ENCODE measurements around the gene TMEM131L.

TMEM131L gene

DNA sequence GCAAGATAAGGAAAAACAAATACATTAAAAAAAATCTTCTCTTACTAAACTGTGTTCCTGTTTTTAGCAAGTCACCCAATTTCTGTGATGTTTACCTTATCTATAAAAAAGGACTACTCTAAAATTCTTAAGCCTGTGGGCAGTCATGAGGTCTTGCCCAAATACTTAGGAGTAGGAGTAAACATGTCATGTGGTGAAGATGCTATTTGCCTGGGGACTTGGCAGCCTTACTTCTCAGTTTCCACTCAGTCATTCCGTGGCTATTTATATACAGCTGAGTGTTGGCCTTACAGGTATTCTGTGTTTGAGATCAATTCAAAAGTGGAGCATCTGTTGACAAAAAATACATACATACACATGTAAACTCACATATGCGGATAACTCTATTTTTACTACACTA is 128.1 kb downstream of the TMEM131L start:
- H3K27me3 ChIP-seq (replicated peaks; ENCODE audit: insufficient read depth, low read length): no peaks in the 10 kb centered on the region
- no peaks in the 10 kb centered on the region for H3K4me1 ChIP-seq (ENCODE audit: low read length)
- H3K9ac ChIP-seq (ENCODE audit: low read length): no peak overlapping the region
- H3K36me3 ChIP-seq (replicated peaks; ENCODE audit: insufficient read depth, low read length): no peaks in the 10 kb centered on the region
- peak; percentile 16 for DNase-seq
- H3K9me2 ChIP-seq (replicated peaks; ENCODE audit: insufficient read depth, low read length): no peaks in the 10 kb centered on the region
- no peaks in the 10 kb centered on the region for H3K9me3 ChIP-seq (replicated peaks; ENCODE audit: insufficient read depth, low read length)
- no peaks in the 10 kb centered on the region for H4K20me1 ChIP-seq (ENCODE audit: insufficient read depth, low read length)
- H3K4me3 ChIP-seq (ENCODE audit: low read length): no peak overlapping the region
- H3K4me2 ChIP-seq (ENCODE audit: low read depth, low read length): no peak overlapping the region
- H3K27ac ChIP-seq (ENCODE audit: low read length): no peak overlapping the region
- no peak for TF ChIP-seq EZH2phosphoT487 (IDR thresholded peaks at IDR 0.05; ENCODE audit: low read length)
- TF ChIP-seq, protein P1, sequence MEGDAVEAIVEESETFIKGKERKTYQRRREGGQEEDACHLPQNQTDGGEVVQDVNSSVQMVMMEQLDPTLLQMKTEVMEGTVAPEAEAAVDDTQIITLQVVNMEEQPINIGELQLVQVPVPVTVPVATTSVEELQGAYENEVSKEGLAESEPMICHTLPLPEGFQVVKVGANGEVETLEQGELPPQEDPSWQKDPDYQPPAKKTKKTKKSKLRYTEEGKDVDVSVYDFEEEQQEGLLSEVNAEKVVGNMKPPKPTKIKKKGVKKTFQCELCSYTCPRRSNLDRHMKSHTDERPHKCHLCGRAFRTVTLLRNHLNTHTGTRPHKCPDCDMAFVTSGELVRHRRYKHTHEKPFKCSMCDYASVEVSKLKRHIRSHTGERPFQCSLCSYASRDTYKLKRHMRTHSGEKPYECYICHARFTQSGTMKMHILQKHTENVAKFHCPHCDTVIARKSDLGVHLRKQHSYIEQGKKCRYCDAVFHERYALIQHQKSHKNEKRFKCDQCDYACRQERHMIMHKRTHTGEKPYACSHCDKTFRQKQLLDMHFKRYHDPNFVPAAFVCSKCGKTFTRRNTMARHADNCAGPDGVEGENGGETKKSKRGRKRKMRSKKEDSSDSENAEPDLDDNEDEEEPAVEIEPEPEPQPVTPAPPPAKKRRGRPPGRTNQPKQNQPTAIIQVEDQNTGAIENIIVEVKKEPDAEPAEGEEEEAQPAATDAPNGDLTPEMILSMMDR (IDR thresholded peaks at IDR 0.05; ENCODE audit: low read length): no peak
- no peak for TF ChIP-seq EZH2 (optimal IDR thresholded peaks at IDR 0.05; ENCODE audit: low read depth, low read length)
- no peaks in the 10 kb centered on the region for H3K79me2 ChIP-seq (ENCODE audit: low read length)
- no peaks in the 10 kb centered on the region for H3F3A ChIP-seq (ENCODE audit: insufficient read depth, low read length)
- no peak overlapping the region for H2AFZ ChIP-seq (ENCODE audit: low read length)

- TF ChIP-seq EZH2phosphoT487 (IDR thresholded peaks at IDR 0.05; ENCODE audit: low read length) (no peak), EZH2 (optimal IDR thresholded peaks at IDR 0.05; ENCODE audit: low read depth, low read length) (no peak)
- TF ChIP-seq, protein P1 (IDR thresholded peaks at IDR 0.05; ENCODE audit: low read length): no peak
- no peaks in the 10 kb centered on the region for H4K20me1 ChIP-seq (ENCODE audit: insufficient read depth, low read length)
- H3K79me2 ChIP-seq (ENCODE audit: low read length): no peaks in the 10 kb centered on the region
- no peak overlapping the region for H2AFZ ChIP-seq (ENCODE audit: low read length)
- H3K36me3 ChIP-seq (replicated peaks; ENCODE audit: insufficient read depth, low read length): no peaks in the 10 kb centered on the region
- H3K9me3 ChIP-seq (replicated peaks; ENCODE audit: insufficient read depth, low read length): no peaks in the 10 kb centered on the region
- no peak overlapping the region for H3K27ac ChIP-seq (ENCODE audit: low read length)
- no peak overlapping the region for H3K9ac ChIP-seq (ENCODE audit: low read length)
- H3K4me1 ChIP-seq (ENCODE audit: low read length): no peaks in the 10 kb centered on the region
- no peaks in the 10 kb centered on the region for H3F3A ChIP-seq (ENCODE audit: insufficient read depth, low read length)
- H3K9me2 ChIP-seq (replicated peaks; ENCODE audit: insufficient read depth, low read length): no peaks in the 10 kb centered on the region
- no peak for DNase-seq
- H3K27me3 ChIP-seq (replicated peaks; ENCODE audit: insufficient read depth, low read length): no peaks in the 10 kb centered on the region
- H3K4me3 ChIP-seq (ENCODE audit: low read length): no peak overlapping the region
- no peak overlapping the region for H3K4me2 ChIP-seq (ENCODE audit: low read depth, low read length)
Measured at GRCh38 chr4:153595894-153596601, 129.9 kb downstream of the TMEM131L start.

GRCh38 chr4:153602758-153603157 is 136.6 kb downstream of the TMEM131L start:
- Histone ChIP-seq H3K27ac (ENCODE audit: low read length) (no peak overlapping the region), H3K79me2 (ENCODE audit: low read length) (no peaks in the 10 kb centered on the region), H4K20me1 (ENCODE audit: insufficient read depth, low read length) (no peaks in the 10 kb centered on the region), H2AFZ (ENCODE audit: low read length) (no peak overlapping the region), H3K9me2 (replicated peaks; ENCODE audit: insufficient read depth, low read length) (no peaks in the 10 kb centered on the region), H3K36me3 (replicated peaks; ENCODE audit: insufficient read depth, low read length) (no peaks in the 10 kb centered on the region), H3F3A (ENCODE audit: insufficient read depth, low read length) (no peaks in the 10 kb centered on the region), H3K27me3 (replicated peaks; ENCODE audit: insufficient read depth, low read length) (no peaks in the 10 kb centered on the region), H3K9me3 (replicated peaks; ENCODE audit: insufficient read depth, low read length) (no peaks in the 10 kb centered on the region), H3K4me3 (ENCODE audit: low read length) (no peak overlapping the region), H3K9ac (ENCODE audit: low read length) (no peak overlapping the region), H3K4me2 (ENCODE audit: low read depth, low read length) (no peak overlapping the region), H3K4me1 (ENCODE audit: low read length) (no peaks in the 10 kb centered on the region)
- no peak for DNase-seq
- no peak for TF ChIP-seq EZH2phosphoT487 (IDR thresholded peaks at IDR 0.05; ENCODE audit: low read length)
- TF ChIP-seq, protein P1 (IDR thresholded peaks at IDR 0.05; ENCODE audit: low read length): no peak
- no peak for TF ChIP-seq EZH2 (optimal IDR thresholded peaks at IDR 0.05; ENCODE audit: low read depth, low read length)
